Adrenal gland (tissue), 5 donors: ENCODE data around the gene SOCS2.

Source experiments
- POLR2A ChIP-seq, 2 donors: fragments of 450-650 bp; IDR thresholded peaks; one replicate each; pipeline ENCODE4 v1.6.1; 2017; ENCODE audit warnings: antibody characterized with exemption in 2 of 2, mild to moderate bottlenecking in 2 of 2, moderate library complexity in 1 of 2
- TF ChIP-seq, protein P1 (sequence below), 6 experiments: fragments of 450-650 bp in 4 of 6; fragments of 200-600 bp in 2 of 6; sonication (generic) in 1 of 6; IDR thresholded peaks; 1 replicate in 5 of 6; 2 replicates in 1 of 6; pipeline versions ENCODE4 v1.5.1 to v1.8.0; 2016 to 2021; ENCODE audit warnings: antibody characterized with exemption in 6 of 6, mild to moderate bottlenecking in 2 of 6, moderate library complexity in 1 of 6
- donor health status: DM: no; HTN: no; CAD: no.

DNA sequence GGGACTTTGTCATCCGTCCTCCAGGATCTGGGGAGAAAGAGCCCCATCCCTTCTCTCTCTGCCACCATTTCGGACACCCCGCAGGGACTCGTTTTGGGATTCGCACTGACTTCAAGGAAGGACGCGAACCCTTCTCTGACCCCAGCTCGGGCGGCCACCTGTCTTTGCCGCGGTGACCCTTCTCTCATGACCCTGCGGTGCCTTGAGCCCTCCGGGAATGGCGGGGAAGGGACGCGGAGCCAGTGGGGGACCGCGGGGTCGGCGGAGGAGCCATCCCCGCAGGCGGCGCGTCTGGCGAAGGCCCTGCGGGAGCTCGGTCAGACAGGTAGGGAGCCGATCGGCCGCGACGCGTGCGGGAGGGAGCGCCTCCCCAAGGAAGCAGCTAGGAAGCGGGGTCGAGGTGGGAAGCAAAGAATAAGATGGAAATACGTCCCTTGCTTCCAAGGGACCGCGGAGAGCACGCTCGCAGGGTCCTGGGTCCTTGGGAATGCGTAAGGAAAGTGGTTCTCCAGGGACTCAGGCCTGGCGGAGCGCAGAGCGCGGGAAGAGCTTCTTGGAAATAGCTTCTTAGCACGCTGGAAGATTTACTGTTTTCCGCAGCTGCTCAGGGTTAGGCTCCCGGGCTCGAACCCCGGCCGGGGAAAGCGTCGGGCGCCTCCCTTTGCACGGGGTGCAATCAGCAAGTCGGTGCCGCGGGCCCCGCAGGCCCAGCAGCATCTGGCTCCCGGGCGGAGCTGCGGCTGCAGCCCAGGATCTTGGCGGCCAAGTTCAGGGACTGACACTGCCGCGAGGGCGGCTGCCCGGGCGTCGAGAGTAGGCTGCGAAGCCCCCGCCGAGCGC, 457 bp downstream of the SOCS2 start:
- TF ChIP-seq POLR2A (IDR thresholded peaks at IDR 0.05), result no peak
- TF ChIP-seq, protein P1, sequence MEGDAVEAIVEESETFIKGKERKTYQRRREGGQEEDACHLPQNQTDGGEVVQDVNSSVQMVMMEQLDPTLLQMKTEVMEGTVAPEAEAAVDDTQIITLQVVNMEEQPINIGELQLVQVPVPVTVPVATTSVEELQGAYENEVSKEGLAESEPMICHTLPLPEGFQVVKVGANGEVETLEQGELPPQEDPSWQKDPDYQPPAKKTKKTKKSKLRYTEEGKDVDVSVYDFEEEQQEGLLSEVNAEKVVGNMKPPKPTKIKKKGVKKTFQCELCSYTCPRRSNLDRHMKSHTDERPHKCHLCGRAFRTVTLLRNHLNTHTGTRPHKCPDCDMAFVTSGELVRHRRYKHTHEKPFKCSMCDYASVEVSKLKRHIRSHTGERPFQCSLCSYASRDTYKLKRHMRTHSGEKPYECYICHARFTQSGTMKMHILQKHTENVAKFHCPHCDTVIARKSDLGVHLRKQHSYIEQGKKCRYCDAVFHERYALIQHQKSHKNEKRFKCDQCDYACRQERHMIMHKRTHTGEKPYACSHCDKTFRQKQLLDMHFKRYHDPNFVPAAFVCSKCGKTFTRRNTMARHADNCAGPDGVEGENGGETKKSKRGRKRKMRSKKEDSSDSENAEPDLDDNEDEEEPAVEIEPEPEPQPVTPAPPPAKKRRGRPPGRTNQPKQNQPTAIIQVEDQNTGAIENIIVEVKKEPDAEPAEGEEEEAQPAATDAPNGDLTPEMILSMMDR (IDR thresholded peaks at IDR 0.05), result no peak
